ENCODE results near the gene TSHZ2. TPM values are rescaled to one million over a fixed set of nuclear protein-coding genes. Genes with fewer than 3 reads are reported as not detected.

The TSHZ2 gene
- total and polyA plus RNA-seq, 2 donors (not counting 1 experiment from before 2014, with no cell fraction given): 1.00 to 5.7 TPM

- Histone ChIP-seq H3K36me3 (replicated peaks in 1 of 2; ENCODE audit: control extremely low read depth in 1 of 2, control insufficient read depth in 1 of 2, extremely low read depth in 1 of 2, insufficient read depth in 2 of 2, low read length in 1 of 2) (no peaks in the 10 kb centered on the region), H3K4me2 (replicated peaks; ENCODE audit: low read depth, low read length, poor library complexity, severe bottlenecking) (no peak overlapping the region), H3K27me3 (replicated peaks in 1 of 4; ENCODE audit: control extremely low read depth in 1 of 4, control insufficient read depth in 3 of 4, insufficient read depth in 4 of 4, low read length in 3 of 4) (peaks cover 0 to 2% (median 0%) of the 10 kb centered on the region in 4 experiments), H3K9me3 (ENCODE audit: control extremely low read depth in 1 of 3, control insufficient read depth in 2 of 3, insufficient read depth in 1 of 3, low read length in 2 of 3) (peaks cover 0 to 6% (median 0%) of the 10 kb centered on the region in 3 donors), H2AFZ (ENCODE audit: insufficient read depth, low read depth, low read length, poor library complexity, severe bottlenecking) (no peak overlapping the region), H3K4me1 (ENCODE audit: control insufficient read depth in 2 of 2, insufficient read depth in 2 of 2, low read length in 2 of 2) (no peaks in the 10 kb centered on the region), H3K4me3 (ENCODE audit: control extremely low read depth in 1 of 5, extremely low read depth in 1 of 5, insufficient read depth in 1 of 5, low read depth in 2 of 5, low read length in 4 of 5) (no peak overlapping the region), H3K27ac (ENCODE audit: low read length in 2 of 2) (no peak overlapping the region), H3K79me2 (ENCODE audit: control insufficient read depth, insufficient read depth, low read length) (no peaks in the 10 kb centered on the region), H4K20me1 (ENCODE audit: control insufficient read depth, insufficient read depth, low read length, poor library complexity, severe bottlenecking) (no peaks in the 10 kb centered on the region), H3K9ac (ENCODE audit: low read length) (no peak overlapping the region)
- Mint-ChIP-seq H3K27ac (no peak overlapping the region), H3K9me3 (ENCODE audit: insufficient read depth) (no peaks in the 10 kb centered on the region), H3K4me1 (peaks cover 5% of the 10 kb centered on the region), H3K27me3 (peaks cover 12% of the 10 kb centered on the region), H3K4me3 (no peak overlapping the region)
- WGBS (ENCODE audit: insufficient coverage): 65% methylated on average over 5 of the region's 11 CpGs
- ATAC-seq (ENCODE audit: low read depth): no peak
- DNase-seq: no peak
- TF ChIP-seq CTCF (IDR thresholded peaks at IDR 0.05): no peak
- no peak for TF ChIP-seq EZH2 (IDR thresholded peaks at IDR 0.05; ENCODE audit: borderline replicate concordance, insufficient read depth, low read depth, low read length, poor library complexity, severe bottlenecking)
- ChIA-PET CTCF (no interaction called here), POLR2A (no interaction called here)
- intact Hi-C loops (cut with micrococcal nuclease): no loop called here
Observed at GRCh38 chr20:53141201-53142050, 169.3 kb downstream of the TSHZ2 start.
